ENCODE data around the gene SZT2.

- no peak for TF ChIP-seq EZH2phosphoT487 (IDR thresholded peaks at IDR 0.05; ENCODE audit: borderline replicate concordance, low read depth, low read length)
- TF ChIP-seq, protein P1, sequence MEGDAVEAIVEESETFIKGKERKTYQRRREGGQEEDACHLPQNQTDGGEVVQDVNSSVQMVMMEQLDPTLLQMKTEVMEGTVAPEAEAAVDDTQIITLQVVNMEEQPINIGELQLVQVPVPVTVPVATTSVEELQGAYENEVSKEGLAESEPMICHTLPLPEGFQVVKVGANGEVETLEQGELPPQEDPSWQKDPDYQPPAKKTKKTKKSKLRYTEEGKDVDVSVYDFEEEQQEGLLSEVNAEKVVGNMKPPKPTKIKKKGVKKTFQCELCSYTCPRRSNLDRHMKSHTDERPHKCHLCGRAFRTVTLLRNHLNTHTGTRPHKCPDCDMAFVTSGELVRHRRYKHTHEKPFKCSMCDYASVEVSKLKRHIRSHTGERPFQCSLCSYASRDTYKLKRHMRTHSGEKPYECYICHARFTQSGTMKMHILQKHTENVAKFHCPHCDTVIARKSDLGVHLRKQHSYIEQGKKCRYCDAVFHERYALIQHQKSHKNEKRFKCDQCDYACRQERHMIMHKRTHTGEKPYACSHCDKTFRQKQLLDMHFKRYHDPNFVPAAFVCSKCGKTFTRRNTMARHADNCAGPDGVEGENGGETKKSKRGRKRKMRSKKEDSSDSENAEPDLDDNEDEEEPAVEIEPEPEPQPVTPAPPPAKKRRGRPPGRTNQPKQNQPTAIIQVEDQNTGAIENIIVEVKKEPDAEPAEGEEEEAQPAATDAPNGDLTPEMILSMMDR (conservative IDR thresholded peaks at IDR 0.05; ENCODE audit: low read length): no peak
Measured at GRCh38 chr1:43488165-43488564, 98.5 kb downstream of the SZT2 start.

Measured in OCI-LY7 (cell line).